ENCODE results near the gene EAF2. TPM values are rescaled to one million over a fixed set of nuclear protein-coding genes. Genes with fewer than 3 reads are reported as not detected.

The EAF2 gene
- total RNA-seq (10 to 100 TPM in 1 of 9 donors, 1 to 10 TPM in 8; 1.4 to 13.9 (median 5.5) TPM), polyA plus RNA-seq (1 to 10 TPM; 4.0 to 8.1 (median 6.4) TPM)
- long read RNA-seq, donor 1, partial matches to known transcripts = 0 of 3 reads
- long read RNA-seq, donor 1, other reads (novel, unspliced or antisense) = 0 of 3 reads
- long read RNA-seq, donor 2, partial matches to known transcripts = 0 of 3 reads
- long read RNA-seq, donor 2, other reads (novel, unspliced or antisense) = 0 of 3 reads
- long read RNA-seq, donor 3, partial matches to known transcripts = 0 of 4 reads
- long read RNA-seq, donor 3, other reads (novel, unspliced or antisense) = 0 of 4 reads
- long read RNA-seq, donor 4, partial matches to known transcripts = 0 of 5 reads
- long read RNA-seq, donor 4, other reads (novel, unspliced or antisense) = 1 of 5 reads
- long read RNA-seq, donor 5, transcript EAF2-201 (6 exons, 992 nt) = major isoform, 7 of 7 reads
- long read RNA-seq, donor 5, partial matches to known transcripts = 0 of 7 reads
- long read RNA-seq, donor 5, other reads (novel, unspliced or antisense) = 0 of 7 reads
- long read RNA-seq, donor 6, partial matches to known transcripts = 0 of 3 reads
- long read RNA-seq, donor 6, other reads (novel, unspliced or antisense) = 0 of 3 reads
- long read RNA-seq, donor 7 = 0 reads
- long read RNA-seq, donor 8, partial matches to known transcripts = 0 of 4 reads
- long read RNA-seq, donor 8, other reads (novel, unspliced or antisense) = 0 of 4 reads
- long read RNA-seq, donor 9, partial matches to known transcripts = 0 of 1 reads
- long read RNA-seq, donor 9, other reads (novel, unspliced or antisense) = 0 of 1 reads
- long read RNA-seq, donor 10 = 0 reads

DNA sequence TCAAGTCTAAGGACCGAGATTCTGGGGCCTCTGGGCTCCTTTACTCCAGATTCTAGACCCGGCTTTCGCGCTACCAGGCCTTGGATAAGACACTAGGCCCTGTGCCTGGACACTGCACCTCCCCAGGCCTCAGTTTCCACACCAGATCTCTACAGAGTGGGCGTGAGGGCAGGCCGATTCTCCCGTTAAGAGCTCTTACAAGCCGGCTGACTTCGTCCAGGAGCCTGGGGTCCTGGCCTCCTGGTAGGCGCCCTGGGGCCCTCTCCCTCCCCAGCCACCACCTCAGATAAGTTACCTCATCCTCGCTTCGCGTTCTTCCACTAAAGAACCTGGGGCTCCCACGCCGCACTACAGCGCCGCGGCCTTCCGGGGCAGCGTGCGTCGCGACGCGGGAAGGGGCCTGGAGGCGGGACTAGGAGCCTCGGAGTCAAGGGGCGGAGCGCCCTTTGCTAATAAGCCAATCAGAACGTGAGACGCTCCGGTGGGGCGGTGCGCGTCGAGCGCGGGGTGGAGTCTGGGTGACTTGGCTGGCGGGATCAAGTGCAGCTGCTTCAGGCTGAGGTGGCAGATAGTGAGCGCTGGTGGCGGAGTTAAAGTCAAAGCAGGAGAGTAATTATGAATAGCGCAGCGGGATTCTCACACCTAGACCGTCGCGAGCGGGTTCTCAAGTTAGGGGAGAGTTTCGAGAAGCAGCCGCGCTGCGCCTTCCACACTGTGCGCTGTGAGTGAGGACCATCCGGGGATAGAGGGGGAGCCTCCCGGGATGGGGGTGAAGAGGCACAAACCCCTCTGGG, at the start of gene EAF2, which contains the start of gene IQCB1:
EAF2 (plus strand) TSS at position 539 of the 794 bp plus-strand sequence; CDS start at position 616, 77 bp downstream.
IQCB1 (minus strand) TSS at position 390 of the 794 bp plus-strand sequence. CDS start 6,100 bp downstream, outside the sequence.
- no peaks in the 10 kb centered on the region for H3K27me3 ChIP-seq
- TF ChIP-seq POLR2A (IDR thresholded peaks at IDR 0.05) = peak; percentile 61 to 93
- TF ChIP-seq, protein P1, sequence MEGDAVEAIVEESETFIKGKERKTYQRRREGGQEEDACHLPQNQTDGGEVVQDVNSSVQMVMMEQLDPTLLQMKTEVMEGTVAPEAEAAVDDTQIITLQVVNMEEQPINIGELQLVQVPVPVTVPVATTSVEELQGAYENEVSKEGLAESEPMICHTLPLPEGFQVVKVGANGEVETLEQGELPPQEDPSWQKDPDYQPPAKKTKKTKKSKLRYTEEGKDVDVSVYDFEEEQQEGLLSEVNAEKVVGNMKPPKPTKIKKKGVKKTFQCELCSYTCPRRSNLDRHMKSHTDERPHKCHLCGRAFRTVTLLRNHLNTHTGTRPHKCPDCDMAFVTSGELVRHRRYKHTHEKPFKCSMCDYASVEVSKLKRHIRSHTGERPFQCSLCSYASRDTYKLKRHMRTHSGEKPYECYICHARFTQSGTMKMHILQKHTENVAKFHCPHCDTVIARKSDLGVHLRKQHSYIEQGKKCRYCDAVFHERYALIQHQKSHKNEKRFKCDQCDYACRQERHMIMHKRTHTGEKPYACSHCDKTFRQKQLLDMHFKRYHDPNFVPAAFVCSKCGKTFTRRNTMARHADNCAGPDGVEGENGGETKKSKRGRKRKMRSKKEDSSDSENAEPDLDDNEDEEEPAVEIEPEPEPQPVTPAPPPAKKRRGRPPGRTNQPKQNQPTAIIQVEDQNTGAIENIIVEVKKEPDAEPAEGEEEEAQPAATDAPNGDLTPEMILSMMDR (IDR thresholded peaks at IDR 0.05) = no peak
- DNase-seq = peak; percentile 96 to 98 (median 97)
- no peaks in the 10 kb centered on the region for H3K9me3 ChIP-seq (replicated peaks in 1 of 3)
- peak within 1 kb of the TSS; percentile 58 to 95 (median 72) for H3K4me3 ChIP-seq
- intact Hi-C loops (cut with DNase I) = no loop called here
- H3K4me1 ChIP-seq (replicated peaks in 1 of 2) = peaks cover 0 to 10% of the 10 kb centered on the region in 2 donors
- H3K36me3 ChIP-seq (replicated peaks in 1 of 2) = peaks cover 0 to 6% of the 10 kb centered on the region in 2 donors
- WGBS, 4 donors = 0 to 1% (median 1%) methylated on average over 13 to 54 of the region's 54 CpGs
- H3K27ac ChIP-seq = peak within 1 kb of the TSS in 4 of 5 donors; percentile 63 to 87 (median 74)

DNA sequence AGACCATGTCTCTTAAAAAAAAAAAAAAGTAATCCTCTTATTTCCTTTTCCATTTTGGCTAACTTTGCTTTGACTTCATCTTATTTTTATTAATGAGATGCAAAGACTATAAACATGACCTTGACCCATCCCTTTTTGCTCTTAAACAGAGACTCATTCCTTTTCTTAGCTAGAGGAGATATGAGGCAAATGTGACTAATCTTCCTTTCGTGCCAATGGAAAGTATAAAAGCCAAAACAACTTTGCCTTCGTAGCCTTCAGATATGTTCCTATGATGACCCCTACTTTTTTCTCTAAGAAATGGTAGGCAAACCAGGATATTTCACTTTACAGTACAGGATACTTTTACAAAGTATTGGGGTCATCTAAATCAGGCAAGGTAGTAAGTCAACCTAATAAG, 48.5 kb upstream of the EAF2 start:
- Histone ChIP-seq H3K9me3 (replicated peaks in 1 of 3) (no peaks in the 10 kb centered on the region), H3K4me3 (no peak overlapping the region), H3K27ac (peak overlapping the region in 3 of 5 donors; percentile 54 to 81 (median 62)), H3K4me1 (replicated peaks in 1 of 2) (peaks cover 0 to 12% of the 10 kb centered on the region in 2 donors), H3K27me3 (no peaks in the 10 kb centered on the region), H3K36me3 (replicated peaks in 1 of 2) (peaks cover 0 to 35% of the 10 kb centered on the region in 2 donors)
- 34 to 42% (median 37%) methylated on average over 2 of the region's 2 CpGs for WGBS, 4 donors
- intact Hi-C loops (cut with DNase I) = no loop called here
- DNase-seq = no peak
- TF ChIP-seq, protein P1 (IDR thresholded peaks at IDR 0.05) = no peak
- no peak for TF ChIP-seq POLR2A (IDR thresholded peaks at IDR 0.05)

DNA sequence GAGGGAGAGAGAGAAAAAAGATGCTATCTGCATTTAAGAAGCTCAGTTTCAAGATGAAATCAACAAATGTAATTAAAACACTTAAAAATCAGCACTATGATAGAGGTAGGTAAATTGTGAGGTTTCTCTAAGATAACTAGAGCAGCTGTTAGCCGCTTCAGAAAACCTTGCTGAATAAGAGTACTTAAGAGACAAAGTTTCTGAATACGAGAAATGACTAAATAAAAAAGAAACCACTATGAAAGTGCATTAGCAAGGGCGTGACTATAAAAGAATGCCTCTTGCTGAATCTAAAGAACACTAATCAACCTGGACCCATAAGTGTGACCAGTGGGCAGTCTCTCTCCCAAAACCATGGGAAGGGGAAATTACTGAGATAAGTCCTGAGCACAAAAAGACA, 41.9 kb upstream of the EAF2 start:
- intact Hi-C loops (cut with DNase I) = no loop called here
- WGBS, 4 donors = 96 to 100% (median 97%) methylated on average over 3 of the region's 3 CpGs

More for the DNA sequence above, 41.9 kb upstream of the EAF2 start:
- Histone ChIP-seq H3K9me3 (replicated peaks in 1 of 3) (no peaks in the 10 kb centered on the region), H3K4me3 (no peak overlapping the region), H3K36me3 (replicated peaks in 1 of 2) (peaks cover 0 to 19% of the 10 kb centered on the region in 2 donors), H3K4me1 (replicated peaks in 1 of 2) (no peaks in the 10 kb centered on the region), H3K27ac (no peak overlapping the region), H3K27me3 (no peaks in the 10 kb centered on the region)
- TF ChIP-seq POLR2A (IDR thresholded peaks at IDR 0.05) = no peak
- TF ChIP-seq, protein P1 (IDR thresholded peaks at IDR 0.05) = no peak
- no peak for DNase-seq

Measured in adrenal gland (tissue), 19 donors.